Measurements from ENCODE around the gene DDX10. TPM values are rescaled to one million over a fixed set of nuclear protein-coding genes. Genes with fewer than 3 reads are reported as not detected.

DDX10 gene
- total RNA-seq, 2 experiments from 2014 or later = 15.0 to 15.4 TPM

DNA sequence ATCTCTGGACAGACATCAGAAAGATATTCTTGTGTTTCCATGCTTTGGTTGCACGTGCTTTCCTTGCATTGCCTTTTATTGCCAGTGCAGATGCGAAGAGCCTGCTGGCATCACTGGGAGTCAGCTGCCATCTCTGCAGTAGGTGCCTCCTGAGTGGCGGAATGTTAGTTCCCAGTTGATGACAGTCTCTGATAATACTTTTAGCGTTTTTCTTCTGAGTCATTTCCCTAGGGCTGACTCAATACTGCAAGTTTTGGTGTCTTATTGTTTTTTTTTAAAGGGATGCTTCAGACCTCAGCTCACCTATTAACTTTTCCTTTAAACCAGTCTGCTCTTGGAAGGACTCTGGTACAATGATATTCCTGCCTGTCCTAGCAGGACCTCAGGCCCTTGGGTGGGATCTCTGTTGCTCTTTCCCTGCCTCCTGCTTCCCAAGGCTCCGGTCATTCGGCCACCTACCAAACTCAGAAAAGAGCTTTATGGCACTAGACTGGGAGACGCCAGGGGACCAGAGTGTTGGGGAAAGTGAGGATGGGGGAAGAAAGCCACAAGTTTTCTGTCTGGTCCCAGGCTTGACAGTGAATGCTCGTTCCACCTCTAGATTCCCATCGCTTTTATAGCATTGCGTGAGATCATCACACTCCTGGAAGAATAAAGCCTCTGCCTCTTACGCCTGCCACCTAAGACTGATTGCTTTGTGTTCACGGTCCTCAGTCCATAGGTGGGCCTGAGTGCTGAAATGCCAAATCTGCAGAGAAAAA is 308.7 kb downstream of the DDX10 start:
- H3K9me3 Mint-ChIP-seq = no peaks in the 10 kb centered on the region
- ChIA-PET POLR2A (no interaction called here), CTCF (no interaction called here)
- H3K4me1 Mint-ChIP-seq (ENCODE audit: low read depth) = no peaks in the 10 kb centered on the region
- Histone ChIP-seq H3K27me3 (ENCODE audit: control insufficient read depth in 1 of 2, insufficient read depth in 2 of 2, low read length in 2 of 2) (no peaks in the 10 kb centered on the region), H3K36me3 (ENCODE audit: insufficient read depth, low read length) (no peaks in the 10 kb centered on the region), H3K4me3 (ENCODE audit: low read length) (no peak overlapping the region), H3K4me1 (ENCODE audit: insufficient read depth, low read length) (no peaks in the 10 kb centered on the region), H3K27ac (ENCODE audit: low read depth in 1 of 2, low read length in 2 of 2) (no peak overlapping the region), H3K9me3 (ENCODE audit: control insufficient read depth in 1 of 2, insufficient read depth in 1 of 2, low read length in 2 of 2) (no peaks in the 10 kb centered on the region)
- H3K4me3 Mint-ChIP-seq = no peak overlapping the region
- TF ChIP-seq, protein P1, sequence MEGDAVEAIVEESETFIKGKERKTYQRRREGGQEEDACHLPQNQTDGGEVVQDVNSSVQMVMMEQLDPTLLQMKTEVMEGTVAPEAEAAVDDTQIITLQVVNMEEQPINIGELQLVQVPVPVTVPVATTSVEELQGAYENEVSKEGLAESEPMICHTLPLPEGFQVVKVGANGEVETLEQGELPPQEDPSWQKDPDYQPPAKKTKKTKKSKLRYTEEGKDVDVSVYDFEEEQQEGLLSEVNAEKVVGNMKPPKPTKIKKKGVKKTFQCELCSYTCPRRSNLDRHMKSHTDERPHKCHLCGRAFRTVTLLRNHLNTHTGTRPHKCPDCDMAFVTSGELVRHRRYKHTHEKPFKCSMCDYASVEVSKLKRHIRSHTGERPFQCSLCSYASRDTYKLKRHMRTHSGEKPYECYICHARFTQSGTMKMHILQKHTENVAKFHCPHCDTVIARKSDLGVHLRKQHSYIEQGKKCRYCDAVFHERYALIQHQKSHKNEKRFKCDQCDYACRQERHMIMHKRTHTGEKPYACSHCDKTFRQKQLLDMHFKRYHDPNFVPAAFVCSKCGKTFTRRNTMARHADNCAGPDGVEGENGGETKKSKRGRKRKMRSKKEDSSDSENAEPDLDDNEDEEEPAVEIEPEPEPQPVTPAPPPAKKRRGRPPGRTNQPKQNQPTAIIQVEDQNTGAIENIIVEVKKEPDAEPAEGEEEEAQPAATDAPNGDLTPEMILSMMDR (IDR thresholded peaks at IDR 0.05) = no peak
- H3K36me3 Mint-ChIP-seq (ENCODE audit: low read depth) = no peaks in the 10 kb centered on the region
- ATAC-seq (ENCODE audit: poor library complexity) (no peak), DNase-seq (no peak)
- no peak overlapping the region for H3K27ac Mint-ChIP-seq
- H3K27me3 Mint-ChIP-seq = no peaks in the 10 kb centered on the region
- intact Hi-C loops (cut with DNase I, micrococcal nuclease) = no loop called here

DNA sequence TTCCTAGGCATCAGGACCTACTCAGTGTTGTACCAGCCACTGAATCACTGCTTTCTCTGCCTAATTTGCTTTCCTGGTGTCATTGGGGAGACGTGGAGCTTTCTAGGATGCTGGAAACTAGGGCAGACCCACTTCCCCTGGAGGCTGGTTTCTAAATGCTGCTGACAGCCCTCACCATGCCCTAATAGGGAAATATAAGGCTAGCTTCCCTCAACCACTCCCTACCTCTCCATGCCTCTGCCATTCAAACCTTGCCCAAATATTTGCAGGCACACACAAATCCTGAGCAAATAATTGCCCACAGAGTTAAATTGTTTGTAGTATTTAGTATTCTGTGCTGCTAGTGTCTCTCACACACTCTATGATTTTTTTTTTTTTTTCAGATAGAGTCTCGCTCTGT is 310.2 kb downstream of the DDX10 start:
- ChIA-PET CTCF (no interaction called here), POLR2A (no interaction called here)
- H3K27ac ChIP-seq (ENCODE audit: low read depth in 1 of 2, low read length in 2 of 2) = no peak overlapping the region
- H3K4me3 Mint-ChIP-seq = no peak overlapping the region
- ATAC-seq (ENCODE audit: poor library complexity) = no peak
- H3K36me3 Mint-ChIP-seq (ENCODE audit: low read depth) = no peaks in the 10 kb centered on the region
- H3K36me3 ChIP-seq (ENCODE audit: insufficient read depth, low read length) = no peaks in the 10 kb centered on the region
- no peak overlapping the region for H3K27ac Mint-ChIP-seq
- no peaks in the 10 kb centered on the region for H3K27me3 ChIP-seq (ENCODE audit: control insufficient read depth in 1 of 2, insufficient read depth in 2 of 2, low read length in 2 of 2)
- H3K4me3 ChIP-seq (ENCODE audit: low read length) = no peak overlapping the region
- H3K9me3 ChIP-seq (ENCODE audit: control insufficient read depth in 1 of 2, insufficient read depth in 1 of 2, low read length in 2 of 2) = no peaks in the 10 kb centered on the region
- no peaks in the 10 kb centered on the region for H3K4me1 Mint-ChIP-seq (ENCODE audit: low read depth)
- no peak for DNase-seq
- TF ChIP-seq, protein P1 (IDR thresholded peaks at IDR 0.05) = no peak
- no peaks in the 10 kb centered on the region for H3K9me3 Mint-ChIP-seq
- intact Hi-C loops (cut with DNase I, micrococcal nuclease) = no loop called here
- no peaks in the 10 kb centered on the region for H3K4me1 ChIP-seq (ENCODE audit: insufficient read depth, low read length)
- H3K27me3 Mint-ChIP-seq = no peaks in the 10 kb centered on the region

DNA sequence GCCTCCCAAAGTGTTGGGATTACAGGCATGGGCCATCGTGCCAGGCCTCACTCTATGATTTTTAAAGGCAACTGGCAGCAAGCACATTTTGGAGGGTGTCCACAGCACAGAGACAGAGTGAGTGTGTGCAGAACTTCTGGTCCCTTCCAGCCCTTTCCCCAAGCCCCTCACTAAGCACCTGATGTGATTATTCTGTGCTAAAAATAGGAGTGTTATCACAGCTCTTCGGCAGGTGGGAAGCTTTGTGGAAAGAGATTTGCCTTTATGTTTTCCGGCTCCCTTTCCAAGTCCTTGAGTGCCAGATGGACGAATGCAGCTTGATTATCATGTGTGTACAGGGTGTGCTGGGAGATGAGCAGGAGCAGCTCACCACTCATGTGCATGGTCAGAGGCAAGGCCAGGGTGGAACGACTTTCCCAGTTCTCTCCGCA is 310.8 kb downstream of the DDX10 start:
- DNase-seq (no peak), ATAC-seq (ENCODE audit: poor library complexity) (no peak)
- TF ChIP-seq, protein P1 (IDR thresholded peaks at IDR 0.05) = no peak
- intact Hi-C loops (cut with DNase I, micrococcal nuclease) = no loop called here
- Histone ChIP-seq H3K27me3 (ENCODE audit: control insufficient read depth in 1 of 2, insufficient read depth in 2 of 2, low read length in 2 of 2) (no peaks in the 10 kb centered on the region), H3K36me3 (ENCODE audit: insufficient read depth, low read length) (no peaks in the 10 kb centered on the region), H3K4me1 (ENCODE audit: insufficient read depth, low read length) (no peaks in the 10 kb centered on the region), H3K9me3 (ENCODE audit: control insufficient read depth in 1 of 2, insufficient read depth in 1 of 2, low read length in 2 of 2) (no peaks in the 10 kb centered on the region), H3K27ac (ENCODE audit: low read depth in 1 of 2, low read length in 2 of 2) (no peak overlapping the region), H3K4me3 (ENCODE audit: low read length) (no peak overlapping the region)
- H3K36me3 Mint-ChIP-seq (ENCODE audit: low read depth) = no peaks in the 10 kb centered on the region
- no peak overlapping the region for H3K4me3 Mint-ChIP-seq
- ChIA-PET POLR2A (no interaction called here), CTCF (no interaction called here)
- H3K9me3 Mint-ChIP-seq = no peaks in the 10 kb centered on the region
- no peak overlapping the region for H3K27ac Mint-ChIP-seq
- no peaks in the 10 kb centered on the region for H3K27me3 Mint-ChIP-seq
- H3K4me1 Mint-ChIP-seq (ENCODE audit: low read depth) = no peaks in the 10 kb centered on the region

All from CD4-positive, alpha-beta T cell (primary cell).